ENCODE results near the gene NEK7. TPM values are rescaled to one million over a fixed set of nuclear protein-coding genes. Genes with fewer than 3 reads are reported as not detected.
"Not testable (repeated sequence)": the region's sequence is repeated elsewhere in the genome, so short reads cannot be mapped to it uniquely, and the experiment has no call there.

Gene NEK7
- total RNA-seq, 1 experiment from 2014 or later = 83.1 TPM

DNA sequence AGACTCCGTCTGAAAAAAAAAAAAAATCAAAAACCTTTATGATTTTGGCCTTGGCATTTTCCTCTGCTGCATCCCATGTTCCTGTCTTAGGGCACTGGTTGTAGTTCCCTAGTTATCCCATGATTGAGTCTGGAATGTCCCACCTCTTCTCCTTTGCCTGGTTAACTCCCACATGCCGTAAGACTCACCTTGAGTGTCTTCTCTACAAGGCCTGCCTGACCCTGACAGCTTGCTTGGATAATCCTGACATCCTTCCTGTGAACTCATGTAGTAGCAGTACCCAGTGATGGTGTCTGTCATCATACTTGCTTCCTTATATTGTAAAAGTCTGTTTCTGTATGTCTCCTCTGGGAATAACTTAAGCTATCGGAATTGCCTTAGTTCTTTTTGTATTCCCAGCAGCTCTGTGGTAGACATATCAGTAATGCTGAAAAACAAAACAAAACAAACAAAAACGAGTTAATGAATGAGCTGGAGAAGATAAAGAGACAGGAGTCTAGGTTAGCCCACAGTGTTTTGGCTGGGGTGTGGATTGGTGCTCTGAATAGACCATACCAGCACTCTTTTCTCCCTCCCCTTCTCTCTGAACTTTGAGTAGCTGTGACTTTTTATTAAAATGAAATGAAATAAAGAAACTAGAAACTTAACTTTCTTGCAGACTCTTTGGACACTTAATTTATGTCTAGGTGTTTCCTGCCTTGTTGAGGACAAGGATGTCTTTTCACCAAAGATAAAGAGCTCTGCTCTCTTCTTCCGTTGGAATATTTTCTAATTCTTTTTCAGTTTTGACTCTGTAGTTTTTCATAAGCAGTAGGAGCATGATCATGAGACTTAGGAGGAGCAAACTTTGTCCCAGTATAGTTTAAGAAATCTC, 15.1 kb downstream of the NEK7 start:
- no peak for DNase-seq (ENCODE audit: low read depth)

- no peak for DNase-seq (ENCODE audit: low read depth)
These were observed 17.0 kb downstream of the NEK7 start for GRCh38 chr1:198173832-198174231.

DNA sequence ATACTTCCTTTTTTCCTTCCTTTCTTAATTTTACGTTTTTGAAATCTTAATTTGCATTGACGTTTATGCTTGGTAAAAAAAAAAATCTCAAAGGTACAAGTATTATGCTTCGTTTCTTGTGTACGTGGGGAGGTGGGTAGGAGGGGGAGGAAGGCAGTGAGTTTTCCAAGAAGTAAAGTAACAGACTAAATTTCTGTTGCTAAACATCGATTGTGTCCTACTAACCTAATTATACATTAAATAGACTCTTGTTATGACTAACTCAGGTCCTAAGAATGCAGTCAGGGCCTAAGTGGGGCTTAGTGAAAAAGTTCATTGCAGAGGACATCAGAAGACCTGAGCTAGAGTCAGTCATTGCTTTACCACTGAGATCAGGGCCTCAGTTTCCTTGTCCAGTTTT, 17.5 kb downstream of the NEK7 start:
- no peak for DNase-seq (ENCODE audit: low read depth)

DNA sequence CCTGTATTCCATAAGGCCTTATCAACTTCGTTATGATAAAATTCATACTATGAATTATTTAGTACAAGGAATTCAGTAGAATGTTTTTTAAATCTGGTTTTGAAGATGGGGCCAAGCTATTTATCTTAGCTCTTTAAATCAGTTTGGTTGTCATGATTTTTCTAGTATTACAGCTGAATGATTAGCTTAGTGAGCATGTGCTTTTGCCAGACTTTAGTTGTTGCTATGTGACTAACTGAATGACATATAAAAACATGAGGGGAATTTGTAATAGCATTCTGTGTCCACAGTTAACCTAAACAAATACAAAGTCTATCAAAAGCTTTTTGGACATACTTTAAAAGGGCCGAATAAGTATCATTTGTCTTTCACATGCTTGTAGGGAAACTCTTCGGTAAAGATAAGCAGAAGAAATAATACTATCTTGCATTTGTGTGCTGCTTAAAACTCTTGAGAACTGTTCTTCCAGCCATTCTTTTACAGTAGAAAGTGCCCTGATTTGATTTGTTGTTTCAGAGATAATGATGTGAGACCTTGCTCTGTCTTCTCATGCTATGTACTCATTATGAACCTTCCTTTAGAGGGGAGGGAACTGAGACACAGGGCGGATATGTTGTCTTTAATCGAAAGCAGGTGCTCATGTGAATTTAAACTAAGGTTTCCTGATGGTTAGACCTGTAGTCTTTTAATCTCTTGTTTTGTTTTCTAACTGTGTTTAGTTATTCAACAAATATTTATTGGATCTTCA, 18.8 kb downstream of the NEK7 start:
- DNase-seq (ENCODE audit: low read depth) = no peak

DNA sequence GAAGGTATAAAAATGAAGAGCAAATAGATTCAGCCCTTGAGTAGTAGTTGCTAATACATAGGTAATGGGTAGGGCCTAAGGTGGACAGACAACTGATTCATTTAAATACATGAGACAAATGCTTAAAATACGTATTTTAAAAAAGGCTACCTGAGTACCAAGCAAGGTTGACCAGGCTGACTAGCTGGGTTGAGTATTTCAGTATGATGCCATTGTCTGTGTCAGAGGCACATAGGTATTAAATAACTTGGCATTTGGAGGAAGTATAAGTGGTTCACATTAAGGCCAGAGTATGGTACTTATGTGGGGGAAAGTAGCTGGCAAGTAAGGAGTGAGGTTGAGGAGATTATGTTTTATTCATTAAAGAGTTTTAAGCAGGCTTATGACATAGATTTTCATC, 19.4 kb downstream of the NEK7 start:
- no peak for DNase-seq (ENCODE audit: low read depth)

DNA sequence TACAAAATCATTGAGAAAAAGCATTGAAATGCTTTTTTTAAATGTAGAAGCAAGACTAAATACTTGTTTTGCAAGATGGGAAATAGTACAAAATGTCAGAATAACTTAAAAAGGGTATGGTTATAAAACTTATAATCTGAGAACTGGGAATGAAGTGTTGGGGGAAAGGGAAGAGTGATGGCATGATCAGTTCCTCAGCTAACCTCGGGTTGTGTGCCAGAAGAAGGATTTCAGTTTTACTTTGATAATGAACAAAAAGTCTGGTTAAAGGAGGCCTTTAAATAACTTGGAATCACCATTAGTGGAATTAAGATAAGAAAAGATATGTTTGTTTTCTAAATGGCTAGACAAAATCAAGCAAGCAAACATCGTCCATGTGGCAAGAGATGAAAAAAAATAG, 20.7 kb downstream of the NEK7 start:
- DNase-seq (ENCODE audit: low read depth) = no peak

GRCh38 chr1:198178615-198179014, 21.8 kb downstream of the NEK7 start:
- no peak for DNase-seq (ENCODE audit: low read depth)

GRCh38 chr1:198179556-198179981, 22.8 kb downstream of the NEK7 start:
- DNase-seq (ENCODE audit: low read depth) = peak; percentile 89

- no peak for DNase-seq (ENCODE audit: low read depth)
These were observed 26.8 kb downstream of the NEK7 start for GRCh38 chr1:198183605-198184004.

GRCh38 chr1:198184516-198184915, 27.7 kb downstream of the NEK7 start:
- DNase-seq (ENCODE audit: low read depth) = no peak

- DNase-seq (ENCODE audit: low read depth) = no peak
These were observed 28.3 kb downstream of the NEK7 start for GRCh38 chr1:198185146-198185545.

GRCh38 chr1:198185759-198186158, 29.0 kb downstream of the NEK7 start:
- DNase-seq (ENCODE audit: low read depth) = no peak

DNA sequence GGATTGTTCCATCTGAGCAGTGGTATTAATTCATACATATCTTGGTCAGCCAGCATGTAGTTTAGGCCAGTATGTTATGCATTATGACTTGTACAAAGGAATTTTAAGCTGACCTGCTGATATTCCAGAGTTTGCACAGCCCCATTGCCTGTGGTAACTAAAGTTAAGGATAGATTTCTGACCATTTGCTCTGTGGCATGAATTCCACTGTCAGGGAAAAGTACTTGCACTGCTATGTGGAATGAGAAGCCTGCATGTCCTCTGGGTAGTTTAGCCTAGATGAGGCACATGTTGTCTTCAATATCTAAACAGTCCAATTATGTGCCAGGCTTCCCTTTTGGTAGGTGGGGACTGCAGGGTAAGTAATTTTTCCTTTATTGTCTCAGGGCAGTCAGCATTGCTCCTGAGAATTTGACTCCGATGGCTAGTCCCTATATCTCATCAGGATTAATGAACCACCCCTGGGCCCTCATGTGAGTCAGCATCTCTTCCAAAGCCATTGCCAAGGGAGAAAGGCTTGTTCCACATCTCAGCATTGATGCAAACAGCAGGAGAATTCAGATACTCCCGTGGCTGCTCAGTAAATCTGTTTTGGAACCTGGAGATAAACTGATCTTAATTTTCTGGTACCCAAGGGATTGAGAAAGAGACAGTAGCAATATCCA, 30.2 kb downstream of the NEK7 start:
- no peak for DNase-seq (ENCODE audit: low read depth)

DNA sequence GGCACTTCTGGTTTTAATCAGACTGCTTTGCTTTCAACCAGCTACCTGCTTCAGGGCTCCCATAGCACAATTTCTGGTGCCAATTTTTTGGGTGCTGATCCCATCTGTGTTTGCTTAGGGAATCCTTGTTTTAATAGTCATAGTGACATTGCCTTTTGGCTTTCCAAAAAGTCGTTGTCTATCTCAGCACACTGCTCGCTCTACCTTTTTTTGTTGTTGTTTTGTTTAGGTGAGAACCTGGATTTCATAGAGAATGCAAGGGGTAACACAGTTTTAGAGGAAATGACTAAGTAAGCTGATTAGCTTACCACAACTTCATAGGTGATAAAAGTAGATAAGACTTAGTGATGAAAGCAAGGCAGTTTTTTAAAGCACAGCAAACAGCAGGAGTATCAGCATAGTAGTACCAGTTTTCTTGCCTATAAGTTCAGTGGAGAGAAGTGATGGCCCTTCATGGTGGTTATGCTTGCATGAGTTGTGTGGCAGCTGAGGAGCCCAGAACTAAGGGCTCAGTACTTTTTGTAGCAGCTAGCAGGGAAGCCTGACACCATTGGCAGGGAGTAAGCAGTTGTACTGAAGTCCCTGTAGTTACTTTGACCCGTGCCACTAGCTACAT, 31.3 kb downstream of the NEK7 start:
- DNase-seq (ENCODE audit: low read depth) = no peak

- DNase-seq (ENCODE audit: low read depth) = no peak
These were observed 34.3 kb downstream of the NEK7 start for GRCh38 chr1:198191117-198191516.

DNA sequence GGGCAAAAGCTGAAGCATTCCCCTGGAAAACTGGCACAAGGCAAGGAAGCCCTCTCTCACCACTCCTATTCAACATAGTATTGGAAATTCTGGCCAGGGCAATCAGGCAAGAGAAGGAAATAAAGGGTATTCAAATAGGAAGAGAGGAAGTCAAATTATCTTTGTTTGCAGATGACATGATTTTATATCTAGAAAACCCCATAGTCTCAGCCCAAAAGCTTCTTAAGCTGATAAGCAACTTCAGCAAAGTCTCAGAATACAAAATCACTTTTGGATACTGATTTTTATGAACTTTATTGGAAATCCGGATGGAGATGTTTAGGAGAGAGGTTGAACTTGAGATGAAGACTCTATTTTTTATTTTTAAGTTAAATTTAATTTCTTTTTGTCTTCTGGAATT, 37.1 kb downstream of the NEK7 start:
- DNase-seq (ENCODE audit: low read depth) = not testable (repeated sequence)

DNA sequence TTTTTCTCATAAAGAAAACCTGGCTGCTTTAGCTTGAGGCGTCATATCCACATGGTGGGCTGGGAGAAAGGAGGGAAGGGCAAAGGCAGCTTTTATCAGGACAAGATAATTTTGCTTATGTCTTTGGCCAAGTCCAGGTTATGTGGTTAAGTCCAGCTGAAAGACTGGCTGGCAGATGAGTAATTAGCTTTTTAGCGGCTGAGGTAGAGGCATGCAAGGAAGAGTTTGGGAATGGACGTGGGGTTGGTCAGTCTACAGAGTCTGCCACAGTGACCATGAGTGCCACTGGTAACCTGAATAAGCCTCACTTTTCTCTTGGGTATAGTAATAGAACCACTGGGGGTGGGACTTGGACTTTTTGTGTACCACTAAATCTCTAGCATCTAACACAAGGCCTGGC, 39.8 kb downstream of the NEK7 start:
- peak; percentile 30 for DNase-seq (ENCODE audit: low read depth)

DNA sequence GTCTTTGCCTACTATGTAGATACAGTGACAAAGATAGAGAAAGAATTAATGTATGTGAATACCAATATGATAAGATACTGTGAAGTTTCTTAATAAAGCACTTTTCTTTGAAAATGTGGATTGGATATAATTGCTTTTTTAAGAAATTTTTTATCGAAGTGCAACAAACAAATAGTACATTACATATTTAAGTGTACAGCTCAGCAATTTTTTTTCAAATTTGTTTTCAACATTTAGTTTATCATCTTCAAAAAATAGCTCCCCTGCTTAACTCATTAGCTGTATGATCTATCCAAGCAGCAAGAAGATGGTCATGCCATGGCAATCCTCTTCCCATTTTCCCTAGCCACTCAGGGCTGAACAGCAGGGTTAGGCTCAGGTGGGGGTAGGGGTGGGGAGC, 40.5 kb downstream of the NEK7 start:
- no peak for DNase-seq (ENCODE audit: low read depth)

- no peak for DNase-seq (ENCODE audit: low read depth)
These were observed 42.3 kb downstream of the NEK7 start for GRCh38 chr1:198199105-198199504.

DNA sequence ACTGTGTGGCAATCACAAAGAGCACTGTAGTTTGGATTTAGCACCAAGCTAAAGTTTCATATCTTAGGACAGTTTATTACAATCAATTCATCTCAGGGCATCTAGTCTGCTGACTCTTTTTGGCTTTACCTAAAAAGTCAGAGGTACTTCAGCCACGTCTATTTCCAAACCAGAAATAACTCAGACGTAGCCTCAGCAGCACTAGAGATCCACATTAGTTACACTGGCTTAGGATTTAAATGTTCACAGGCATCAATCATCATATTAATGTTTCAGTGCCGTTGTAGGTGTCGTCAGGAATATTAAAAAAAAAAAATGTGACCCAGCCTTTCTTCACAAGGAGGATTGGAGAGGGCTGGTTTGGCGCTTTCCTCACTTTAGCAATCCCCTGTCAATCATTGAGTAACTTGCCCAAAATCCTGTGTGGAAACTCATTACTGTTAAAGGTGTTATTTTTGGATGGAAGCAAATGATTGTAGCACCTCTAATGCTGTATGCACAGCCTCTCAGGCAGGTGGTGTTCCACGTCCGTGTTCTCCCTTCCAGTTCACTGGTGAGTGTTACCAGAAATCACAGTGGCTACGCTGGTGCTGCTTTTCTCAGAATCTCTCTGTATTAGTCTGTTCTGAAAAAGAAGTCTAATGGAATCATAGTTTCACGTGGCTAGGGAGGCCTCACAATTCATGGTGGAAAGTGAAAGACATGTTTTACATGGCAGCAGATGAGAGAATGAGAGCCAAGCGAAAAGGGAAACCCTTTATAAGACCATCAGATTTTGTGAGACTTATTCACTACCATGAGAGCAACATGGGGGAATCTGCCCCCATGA, 45.4 kb downstream of the NEK7 start:
- no peak for DNase-seq (ENCODE audit: low read depth)

DNA sequence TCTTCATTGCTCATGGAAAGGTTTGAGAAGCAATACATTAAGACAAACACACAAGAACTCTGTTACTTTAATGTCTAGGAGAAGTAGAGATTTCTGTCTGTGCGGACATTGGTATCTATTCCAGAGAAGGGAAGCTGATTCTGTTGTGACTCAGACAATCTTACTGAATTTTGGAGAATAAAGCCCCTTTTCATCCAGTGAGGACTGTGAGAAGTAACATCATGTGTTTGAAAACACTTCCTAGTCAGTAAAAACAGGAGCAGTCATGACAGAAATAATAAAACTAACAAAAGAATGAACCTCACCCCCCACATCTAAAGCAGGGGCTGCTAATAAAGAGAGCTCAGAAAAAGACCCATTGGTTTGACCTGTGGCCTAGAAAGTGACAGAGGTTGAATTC, 46.6 kb downstream of the NEK7 start:
- peak; percentile 23 for DNase-seq (ENCODE audit: low read depth)
